RKO (cell line): ENCODE results near the gene CCDC192.

ENCODE experiments used
- DNase-seq: peaks from one replicate; pipeline ENCODE4 v3.0.0-alpha.2; 2016; ENCODE audit warnings: low spot score

Gene CCDC192

DNA sequence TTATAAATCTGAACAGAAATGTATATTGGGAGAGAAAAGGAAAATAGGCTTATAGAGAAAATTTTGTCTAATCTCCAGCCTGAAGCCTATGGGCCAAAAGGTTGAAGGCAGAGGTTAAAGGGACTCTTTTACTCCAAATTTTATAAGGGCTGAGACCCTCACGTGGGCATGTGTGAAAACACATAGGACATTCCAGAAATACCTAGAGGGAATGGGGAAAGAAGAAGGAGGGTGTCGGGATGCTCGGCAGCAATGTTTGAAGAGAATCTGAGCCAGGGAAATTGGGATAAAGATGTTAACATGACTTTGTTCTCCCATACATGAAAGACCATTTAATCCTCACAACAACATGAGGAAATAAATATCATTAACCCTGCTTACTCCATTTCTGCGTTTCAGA, 278.3 kb downstream of the CCDC192 start:
- DNase-seq, result no peak

- DNase-seq, result no peak
Observed at GRCh38 chr5:127985811-127986325, 282.7 kb downstream of the CCDC192 start.

DNA sequence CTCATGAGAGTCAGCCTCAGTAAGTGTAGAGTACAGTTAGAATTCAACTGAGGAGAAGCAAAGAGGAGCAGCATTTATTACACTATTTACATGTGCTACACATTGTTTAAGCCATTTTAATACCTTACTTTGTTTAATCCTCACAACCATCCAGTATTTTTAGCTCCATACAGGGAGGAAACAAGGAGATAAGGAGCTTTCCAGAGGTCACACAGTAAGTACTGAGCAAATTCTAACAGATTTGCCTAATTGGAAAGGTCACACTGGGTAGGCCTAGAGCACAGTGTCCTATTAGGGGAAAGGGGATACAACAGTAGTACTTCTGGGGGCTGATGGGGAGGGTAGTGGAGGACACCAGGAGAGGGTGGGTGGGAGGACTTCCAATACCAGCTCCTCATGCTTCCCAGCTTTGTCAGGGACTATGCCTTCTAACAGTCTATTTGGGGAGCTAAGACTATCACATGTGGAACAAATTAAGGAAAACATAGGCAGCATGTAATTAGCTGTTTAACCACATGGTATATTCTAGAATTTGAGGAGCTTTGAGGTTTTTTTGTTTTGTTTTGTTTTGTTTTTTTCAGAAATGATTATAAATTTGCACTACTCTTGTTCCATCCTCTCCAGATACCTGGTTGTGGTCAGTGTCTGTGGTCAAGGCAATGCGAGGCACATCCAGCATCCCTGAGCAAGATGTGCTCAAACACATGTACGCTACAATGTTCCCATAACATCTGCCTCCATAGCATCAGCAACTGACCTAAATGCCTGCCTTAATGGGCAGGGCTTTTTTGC, 284.4 kb downstream of the CCDC192 start:
- no peak for DNase-seq

DNA sequence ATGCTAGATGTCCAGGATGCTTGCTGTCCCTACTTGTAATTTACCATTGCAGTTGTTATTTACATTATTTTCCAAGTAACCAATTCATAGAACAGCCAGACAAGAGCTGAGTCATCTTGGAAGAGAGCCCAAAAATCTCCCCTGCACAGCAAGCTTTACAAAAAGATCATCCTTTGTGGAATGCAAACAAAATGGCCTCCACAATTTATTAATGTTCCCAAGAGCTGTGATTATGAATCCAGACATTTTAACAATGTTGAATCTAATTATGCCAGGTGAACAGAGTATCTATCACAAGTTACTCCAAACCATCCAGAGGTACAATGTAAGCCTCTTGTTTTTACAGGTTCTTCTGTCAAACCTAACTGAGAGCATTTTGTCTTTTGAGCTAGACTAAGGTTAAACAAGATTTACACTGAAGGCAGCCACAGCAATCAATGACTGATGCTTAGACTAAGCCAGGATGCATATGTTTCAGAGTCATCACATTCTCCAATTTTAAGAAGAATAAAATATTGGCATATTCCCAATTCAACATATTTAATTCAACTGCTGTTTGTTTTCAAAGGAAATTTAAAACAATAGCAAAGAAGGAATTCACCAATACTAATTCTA, 285.1 kb downstream of the CCDC192 start:
- DNase-seq, result peak; percentile 47
